Memory B cell (primary cell): ENCODE results near the gene ZFPM1.
A peak's percentile ranks its signal among the peaks of the same experiment; 100 is the strongest.

Source experiments
- ATAC-seq: fragments of 150-1000 bp; cut with Tn5 transposase; 2 replicates; pipeline ENCODE4 v1.10.0; 2021; ENCODE audit warnings: low read depth, mild to moderate bottlenecking, moderate library complexity
- DNase-seq, 2 donors: peaks; one replicate each; pipeline ENCODE4 v3.0.0; 2022; ENCODE audit warnings: low spot score in 2 of 2
- H3K27ac Mint-ChIP-seq: one replicate; pipeline ENCODE4 v1.8.0; 2022; ENCODE audit warnings: mild to moderate bottlenecking, moderate library complexity, mixed read lengths
- H3K27me3 Mint-ChIP-seq: one replicate; pipeline ENCODE4 v1.8.0; 2022; ENCODE audit warnings: mixed read lengths
- H3K36me3 Mint-ChIP-seq: one replicate; pipeline ENCODE4 v1.8.0; 2022; ENCODE audit warnings: mild to moderate bottlenecking, mixed read lengths
- H3K4me1 Mint-ChIP-seq: one replicate; pipeline ENCODE4 v1.8.0; 2022; ENCODE audit warnings: mixed read lengths
- H3K4me3 Mint-ChIP-seq: one replicate; pipeline ENCODE4 v1.8.0; 2022; ENCODE audit warnings: mild to moderate bottlenecking, moderate library complexity, mixed read lengths
- H3K9me3 Mint-ChIP-seq: one replicate; pipeline ENCODE4 v1.8.0; 2022; ENCODE audit warnings: mixed read lengths

Gene ZFPM1

GRCh38 chr16:88575251-88575650 is 122.2 kb downstream of the ZFPM1 start:
- no peak overlapping the region for H3K4me3 Mint-ChIP-seq
- DNase-seq (no peak), ATAC-seq (no peak)
- peaks cover 16% of the 10 kb centered on the region for H3K36me3 Mint-ChIP-seq
- H3K9me3 Mint-ChIP-seq = no peaks in the 10 kb centered on the region
- no peak overlapping the region for H3K27ac Mint-ChIP-seq
- H3K4me1 Mint-ChIP-seq = peaks cover 15% of the 10 kb centered on the region
- H3K27me3 Mint-ChIP-seq = no peaks in the 10 kb centered on the region

DNA sequence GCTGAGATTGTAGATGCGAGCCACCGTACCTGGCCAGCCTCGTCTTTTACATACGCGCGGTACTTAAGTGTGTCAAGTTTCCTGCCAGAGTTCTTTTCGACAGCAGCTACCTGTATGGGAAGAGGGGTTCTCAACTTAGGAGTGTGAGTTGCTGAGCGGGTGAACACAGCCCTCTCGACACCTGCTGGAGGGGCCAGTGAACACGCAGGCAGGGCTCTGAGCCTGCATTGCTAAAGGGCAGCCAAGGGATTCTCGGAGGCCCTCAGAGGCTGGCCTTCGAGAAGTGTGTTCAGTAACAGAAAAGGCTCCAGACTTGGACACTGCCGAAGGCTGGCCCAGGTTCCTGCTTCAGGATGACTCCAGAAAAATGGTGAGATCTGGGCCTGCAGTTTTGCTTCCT is 123.2 kb downstream of the ZFPM1 start:
- DNase-seq = no peak
- no peak overlapping the region for H3K27ac Mint-ChIP-seq
- no peak for ATAC-seq
- H3K4me3 Mint-ChIP-seq = no peak overlapping the region
- peaks cover 14% of the 10 kb centered on the region for H3K4me1 Mint-ChIP-seq
- H3K36me3 Mint-ChIP-seq = peaks cover 21% of the 10 kb centered on the region
- H3K27me3 Mint-ChIP-seq = no peaks in the 10 kb centered on the region
- H3K9me3 Mint-ChIP-seq = no peaks in the 10 kb centered on the region

GRCh38 chr16:88577166-88577565 is 124.1 kb downstream of the ZFPM1 start:
- H3K27ac Mint-ChIP-seq = no peak overlapping the region
- peaks cover 12% of the 10 kb centered on the region for H3K4me1 Mint-ChIP-seq
- peaks cover 25% of the 10 kb centered on the region for H3K36me3 Mint-ChIP-seq
- H3K4me3 Mint-ChIP-seq = no peak overlapping the region
- no peak for ATAC-seq
- no peaks in the 10 kb centered on the region for H3K9me3 Mint-ChIP-seq
- no peak for DNase-seq
- no peaks in the 10 kb centered on the region for H3K27me3 Mint-ChIP-seq

DNA sequence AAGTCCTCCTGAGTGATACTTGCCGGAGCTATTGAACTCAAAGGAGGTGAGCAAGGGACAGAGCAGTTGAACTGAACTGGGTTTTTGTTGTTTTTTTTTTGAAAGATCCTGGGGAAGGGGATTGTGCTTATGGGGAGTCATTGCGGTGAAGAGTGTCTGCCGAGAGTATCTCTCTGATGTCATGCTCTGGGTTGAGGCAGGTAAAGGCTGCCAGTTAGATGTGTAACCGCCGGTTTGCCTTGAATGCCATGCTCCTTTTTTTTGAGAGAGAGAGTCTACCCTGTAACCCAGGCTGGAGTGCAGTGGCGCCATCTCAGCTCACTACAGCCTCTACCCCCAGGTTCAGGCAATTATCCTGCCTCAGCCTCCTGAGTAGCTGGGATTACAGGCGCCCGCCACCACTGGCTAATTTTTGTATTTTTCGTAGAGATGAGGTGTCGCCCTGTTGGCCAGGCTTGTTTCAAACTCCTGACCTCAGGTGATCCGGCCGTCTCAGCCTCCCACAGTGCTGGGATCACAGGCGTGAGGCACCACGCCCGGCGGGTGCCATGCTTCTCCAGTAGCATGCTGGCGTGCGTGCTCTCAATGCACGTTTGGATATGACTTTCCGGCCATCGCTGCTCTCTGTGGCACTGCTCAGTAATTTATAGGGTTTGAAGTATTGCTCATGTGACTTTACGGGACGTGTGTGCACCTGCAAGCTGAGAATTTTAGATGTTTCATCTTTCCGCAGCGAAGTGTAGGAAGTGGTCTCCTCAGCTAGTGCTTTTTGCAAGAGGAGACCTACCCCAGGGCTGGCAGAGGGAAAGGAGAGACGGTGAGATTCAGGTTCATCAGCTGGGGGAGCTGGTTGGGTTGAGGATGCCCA is 125.6 kb downstream of the ZFPM1 start:
- ATAC-seq (no peak), DNase-seq (no peak)
- H3K9me3 Mint-ChIP-seq = no peaks in the 10 kb centered on the region
- peaks cover 24% of the 10 kb centered on the region for H3K36me3 Mint-ChIP-seq
- H3K27ac Mint-ChIP-seq = no peak overlapping the region
- H3K27me3 Mint-ChIP-seq = no peaks in the 10 kb centered on the region
- no peak overlapping the region for H3K4me3 Mint-ChIP-seq
- peaks cover 9% of the 10 kb centered on the region for H3K4me1 Mint-ChIP-seq

GRCh38 chr16:88580371-88580770 is 127.3 kb downstream of the ZFPM1 start:
- Mint-ChIP-seq H3K9me3 (no peaks in the 10 kb centered on the region), H3K27me3 (no peaks in the 10 kb centered on the region), H3K27ac (peak overlapping the region; percentile 63), H3K36me3 (peaks cover 27% of the 10 kb centered on the region), H3K4me1 (peaks cover 13% of the 10 kb centered on the region), H3K4me3 (no peak overlapping the region)
- ATAC-seq = no peak
- no peak for DNase-seq

GRCh38 chr16:88581033-88581432 is 128.0 kb downstream of the ZFPM1 start:
- peaks cover 30% of the 10 kb centered on the region for H3K36me3 Mint-ChIP-seq

GRCh38 chr16:88582912-88583575 is 130.0 kb downstream of the ZFPM1 start:
- no peak for ATAC-seq
- no peak overlapping the region for H3K27ac Mint-ChIP-seq
- H3K36me3 Mint-ChIP-seq = peaks cover 30% of the 10 kb centered on the region
- peaks cover 17% of the 10 kb centered on the region for H3K4me1 Mint-ChIP-seq
- DNase-seq = no peak
- no peaks in the 10 kb centered on the region for H3K9me3 Mint-ChIP-seq
- H3K4me3 Mint-ChIP-seq = no peak overlapping the region
- no peaks in the 10 kb centered on the region for H3K27me3 Mint-ChIP-seq

More at GRCh38 chr16:88581033-88581432, 128.0 kb downstream of the ZFPM1 start:
- Mint-ChIP-seq H3K4me1 (peaks cover 17% of the 10 kb centered on the region), H3K27ac (peak overlapping the region; percentile 63), H3K27me3 (no peaks in the 10 kb centered on the region), H3K9me3 (no peaks in the 10 kb centered on the region), H3K4me3 (no peak overlapping the region)
- DNase-seq (no peak), ATAC-seq (no peak)

DNA sequence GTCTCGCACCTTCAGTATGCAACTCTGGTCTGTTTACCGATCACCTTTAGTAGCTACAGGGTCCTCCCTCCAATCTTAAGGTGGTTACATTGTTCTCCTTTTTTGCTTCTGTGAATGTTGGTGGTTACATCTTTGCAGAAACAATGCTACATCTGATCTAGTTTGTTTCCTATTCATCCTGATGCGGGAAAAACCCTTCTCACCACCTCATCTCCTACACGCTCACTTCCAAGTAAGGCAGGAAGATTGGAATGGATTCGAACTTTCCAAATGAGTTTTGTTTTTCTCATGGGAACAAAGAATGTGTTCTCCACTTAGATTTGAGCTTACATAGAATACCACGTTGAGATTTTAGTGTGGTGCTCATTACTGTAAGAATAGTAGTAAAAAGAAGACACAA is 131.6 kb downstream of the ZFPM1 start:
- no peak overlapping the region for H3K27ac Mint-ChIP-seq
- DNase-seq (no peak), ATAC-seq (peak; percentile 29)
- peaks cover 38% of the 10 kb centered on the region for H3K36me3 Mint-ChIP-seq
- H3K4me3 Mint-ChIP-seq = no peak overlapping the region
- peaks cover 18% of the 10 kb centered on the region for H3K4me1 Mint-ChIP-seq
- H3K9me3 Mint-ChIP-seq = no peaks in the 10 kb centered on the region
- H3K27me3 Mint-ChIP-seq = no peaks in the 10 kb centered on the region

DNA sequence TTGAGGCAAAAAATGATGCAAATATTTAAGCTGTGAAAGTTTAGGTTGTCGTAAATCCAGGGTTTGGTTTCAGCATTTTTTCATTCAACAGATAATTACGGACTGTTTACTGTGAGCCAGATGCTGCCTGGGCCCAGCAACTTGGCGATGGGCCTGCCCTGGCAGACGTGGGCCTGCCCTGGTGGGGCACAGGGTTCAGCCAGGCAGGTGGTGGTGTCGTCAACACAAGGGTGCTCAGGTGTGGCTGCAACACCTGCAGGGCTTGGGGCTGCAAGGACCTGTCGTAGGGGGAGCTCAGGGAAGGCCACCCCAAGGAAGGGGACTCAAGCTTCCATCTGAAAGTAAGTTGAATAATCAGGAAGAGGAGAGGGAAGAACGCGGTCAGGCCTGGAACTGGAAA is 132.2 kb downstream of the ZFPM1 start:
- H3K27ac Mint-ChIP-seq = no peak overlapping the region

DNA sequence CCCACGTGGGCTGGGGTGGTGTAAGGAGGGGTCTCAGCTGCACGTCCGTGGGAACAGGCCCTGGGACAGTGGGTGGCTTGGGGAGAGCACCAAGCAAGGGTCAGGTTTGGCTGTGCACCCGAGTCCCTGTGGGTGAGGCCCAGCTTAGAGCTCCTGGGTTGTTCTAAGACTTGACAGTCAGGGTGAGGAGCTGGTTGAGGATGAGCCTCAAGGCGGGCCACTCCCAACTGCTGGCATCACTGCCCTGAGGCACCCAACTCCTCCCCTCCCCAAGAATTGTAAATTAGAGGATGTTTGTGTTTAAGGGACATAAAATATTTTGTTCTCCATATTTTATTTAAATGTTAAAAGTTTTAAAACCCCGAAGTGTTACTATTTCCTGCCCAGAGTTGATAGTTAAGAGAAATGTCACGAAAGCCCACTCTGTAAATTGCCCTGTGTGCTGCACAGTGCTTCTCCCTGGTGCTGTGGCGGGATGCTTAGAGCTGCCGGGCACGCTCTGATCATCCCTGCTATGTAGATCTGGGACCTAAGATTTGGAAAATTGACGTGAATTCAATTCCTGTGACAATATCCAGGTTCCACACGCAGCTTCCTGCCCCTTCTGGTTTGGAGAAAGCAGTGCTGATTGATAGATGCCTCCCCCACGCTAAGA is 133.0 kb downstream of the ZFPM1 start:
- H3K27me3 Mint-ChIP-seq = no peaks in the 10 kb centered on the region
- H3K4me3 Mint-ChIP-seq = no peak overlapping the region
- DNase-seq = no peak
- H3K27ac Mint-ChIP-seq = no peak overlapping the region
- no peaks in the 10 kb centered on the region for H3K9me3 Mint-ChIP-seq
- peaks cover 16% of the 10 kb centered on the region for H3K4me1 Mint-ChIP-seq
- peaks cover 34% of the 10 kb centered on the region for H3K36me3 Mint-ChIP-seq
- no peak for ATAC-seq

More for the DNA sequence above, 132.2 kb downstream of the ZFPM1 start:
- no peak for ATAC-seq
- DNase-seq = no peak
- Mint-ChIP-seq H3K36me3 (peaks cover 39% of the 10 kb centered on the region), H3K4me3 (no peak overlapping the region), H3K9me3 (no peaks in the 10 kb centered on the region), H3K27me3 (no peaks in the 10 kb centered on the region), H3K4me1 (peaks cover 18% of the 10 kb centered on the region)
